ENCODE data around the gene TMEM186. TPM values are rescaled to one million over a fixed set of nuclear protein-coding genes. Genes with fewer than 3 reads are reported as not detected.

TMEM186 gene
- total RNA-seq, 1 donor from 2014 or later, result 14.2 TPM

DNA sequence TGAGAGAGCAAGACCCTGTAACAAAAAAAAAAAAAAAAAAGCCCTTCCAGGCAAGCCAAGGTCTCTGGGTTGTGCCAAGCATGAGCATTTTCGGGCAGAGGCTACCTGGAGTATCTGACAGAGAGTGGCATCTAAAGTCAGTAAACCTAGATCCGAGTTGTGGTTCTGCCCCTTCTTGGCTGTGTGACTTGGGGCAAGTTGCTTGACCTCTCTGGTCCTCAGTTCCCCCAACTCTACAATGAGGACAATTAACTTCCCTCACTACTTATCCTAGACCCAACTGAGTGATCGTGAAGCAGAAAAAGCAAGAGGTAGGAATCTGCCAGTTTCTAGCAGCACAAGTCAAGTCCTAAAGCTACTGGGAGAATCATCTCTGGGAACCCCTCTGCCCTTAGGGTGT, 34.4 kb downstream of the TMEM186 start:
- TF ChIP-seq, protein P1, sequence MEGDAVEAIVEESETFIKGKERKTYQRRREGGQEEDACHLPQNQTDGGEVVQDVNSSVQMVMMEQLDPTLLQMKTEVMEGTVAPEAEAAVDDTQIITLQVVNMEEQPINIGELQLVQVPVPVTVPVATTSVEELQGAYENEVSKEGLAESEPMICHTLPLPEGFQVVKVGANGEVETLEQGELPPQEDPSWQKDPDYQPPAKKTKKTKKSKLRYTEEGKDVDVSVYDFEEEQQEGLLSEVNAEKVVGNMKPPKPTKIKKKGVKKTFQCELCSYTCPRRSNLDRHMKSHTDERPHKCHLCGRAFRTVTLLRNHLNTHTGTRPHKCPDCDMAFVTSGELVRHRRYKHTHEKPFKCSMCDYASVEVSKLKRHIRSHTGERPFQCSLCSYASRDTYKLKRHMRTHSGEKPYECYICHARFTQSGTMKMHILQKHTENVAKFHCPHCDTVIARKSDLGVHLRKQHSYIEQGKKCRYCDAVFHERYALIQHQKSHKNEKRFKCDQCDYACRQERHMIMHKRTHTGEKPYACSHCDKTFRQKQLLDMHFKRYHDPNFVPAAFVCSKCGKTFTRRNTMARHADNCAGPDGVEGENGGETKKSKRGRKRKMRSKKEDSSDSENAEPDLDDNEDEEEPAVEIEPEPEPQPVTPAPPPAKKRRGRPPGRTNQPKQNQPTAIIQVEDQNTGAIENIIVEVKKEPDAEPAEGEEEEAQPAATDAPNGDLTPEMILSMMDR (conservative IDR thresholded peaks at IDR 0.05), result no peak
- no peaks in the 10 kb centered on the region for H3K27me3 Mint-ChIP-seq
- H3K36me3 Mint-ChIP-seq, result peaks cover 7% of the 10 kb centered on the region
- H3K4me1 Mint-ChIP-seq (ENCODE audit: unreplicated experiment), result no peaks in the 10 kb centered on the region
- no peak overlapping the region for H3K4me3 Mint-ChIP-seq
- no peak for DNase-seq (ENCODE audit: extremely low spot score, unreplicated experiment)
- no peak overlapping the region for H3K27ac Mint-ChIP-seq
- H3K9me3 Mint-ChIP-seq, result no peaks in the 10 kb centered on the region

DNA sequence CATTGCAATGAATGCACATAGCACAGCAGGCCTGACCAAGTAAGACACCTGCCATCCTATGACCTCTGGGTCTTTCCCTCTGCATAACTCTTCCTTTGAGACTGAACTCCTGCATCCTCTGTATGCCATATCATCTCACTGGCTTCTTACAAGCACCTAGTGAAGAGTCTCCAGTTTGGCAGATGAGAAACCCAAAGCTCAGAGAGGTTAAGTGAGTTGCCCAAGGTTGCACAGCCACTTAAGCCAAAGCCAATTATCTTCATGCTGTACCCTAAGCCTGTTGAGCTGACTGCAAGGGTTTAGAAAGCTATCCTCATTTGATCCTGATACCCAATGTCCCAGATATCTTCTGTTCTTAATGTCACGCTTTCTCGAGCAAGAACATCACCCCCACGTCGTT, 35.2 kb downstream of the TMEM186 start:
- Mint-ChIP-seq H3K4me1 (ENCODE audit: unreplicated experiment) (no peaks in the 10 kb centered on the region), H3K4me3 (no peak overlapping the region), H3K27me3 (no peaks in the 10 kb centered on the region), H3K27ac (no peak overlapping the region), H3K36me3 (peaks cover 7% of the 10 kb centered on the region), H3K9me3 (no peaks in the 10 kb centered on the region)
- DNase-seq (ENCODE audit: extremely low spot score, unreplicated experiment), result no peak
- TF ChIP-seq, protein P1 (conservative IDR thresholded peaks at IDR 0.05), result no peak

DNA sequence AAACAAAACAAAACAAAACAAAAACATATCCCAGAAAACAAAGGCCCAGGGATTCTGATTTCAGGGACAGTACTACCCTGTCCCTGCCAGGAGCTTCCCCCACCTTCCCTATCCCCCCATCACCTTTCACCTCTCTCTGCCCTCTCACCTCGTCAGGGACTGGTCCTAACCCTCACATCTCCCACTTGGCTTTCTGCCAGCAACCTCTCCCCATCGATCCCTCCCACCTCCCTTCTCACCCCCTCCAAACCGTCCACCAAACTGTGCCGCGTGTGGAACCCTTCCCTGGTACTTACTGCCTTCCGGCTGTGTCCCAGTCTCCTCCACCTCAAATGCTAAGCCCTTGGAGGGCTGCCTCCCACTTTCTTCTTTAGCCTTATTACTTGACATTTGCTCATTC, 36.4 kb downstream of the TMEM186 start:
- TF ChIP-seq, protein P1 (conservative IDR thresholded peaks at IDR 0.05), result no peak
- no peaks in the 10 kb centered on the region for H3K4me1 Mint-ChIP-seq (ENCODE audit: unreplicated experiment)
- no peaks in the 10 kb centered on the region for H3K27me3 Mint-ChIP-seq
- H3K36me3 Mint-ChIP-seq, result peaks cover 11% of the 10 kb centered on the region
- no peak overlapping the region for H3K4me3 Mint-ChIP-seq
- DNase-seq (ENCODE audit: extremely low spot score, unreplicated experiment), result no peak
- no peak overlapping the region for H3K27ac Mint-ChIP-seq
- no peaks in the 10 kb centered on the region for H3K9me3 Mint-ChIP-seq

DNA sequence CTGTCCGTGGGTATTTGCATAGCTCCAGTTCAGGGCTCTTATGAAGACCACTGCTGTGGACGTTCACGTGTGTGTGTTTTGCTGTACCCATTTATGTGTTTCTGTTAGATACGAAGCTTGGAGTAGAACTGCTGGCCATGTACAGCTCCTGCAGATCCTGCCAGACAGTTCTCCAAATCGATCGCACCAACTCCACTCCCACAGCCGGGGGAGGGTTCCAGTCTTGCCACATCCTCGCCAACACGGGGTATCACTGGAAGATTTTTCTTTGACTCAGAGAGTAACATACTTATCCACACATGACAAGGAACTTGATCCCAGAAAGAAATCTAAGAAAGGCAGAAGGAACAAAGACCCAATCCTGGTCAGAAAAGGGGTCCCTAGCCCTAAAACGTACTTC, 37.4 kb downstream of the TMEM186 start:
- Mint-ChIP-seq H3K4me3 (no peak overlapping the region), H3K9me3 (no peaks in the 10 kb centered on the region), H3K36me3 (peaks cover 8% of the 10 kb centered on the region), H3K27me3 (no peaks in the 10 kb centered on the region), H3K27ac (no peak overlapping the region), H3K4me1 (ENCODE audit: unreplicated experiment) (no peaks in the 10 kb centered on the region)
- TF ChIP-seq, protein P1 (conservative IDR thresholded peaks at IDR 0.05), result no peak
- DNase-seq (ENCODE audit: extremely low spot score, unreplicated experiment), result no peak

DNA sequence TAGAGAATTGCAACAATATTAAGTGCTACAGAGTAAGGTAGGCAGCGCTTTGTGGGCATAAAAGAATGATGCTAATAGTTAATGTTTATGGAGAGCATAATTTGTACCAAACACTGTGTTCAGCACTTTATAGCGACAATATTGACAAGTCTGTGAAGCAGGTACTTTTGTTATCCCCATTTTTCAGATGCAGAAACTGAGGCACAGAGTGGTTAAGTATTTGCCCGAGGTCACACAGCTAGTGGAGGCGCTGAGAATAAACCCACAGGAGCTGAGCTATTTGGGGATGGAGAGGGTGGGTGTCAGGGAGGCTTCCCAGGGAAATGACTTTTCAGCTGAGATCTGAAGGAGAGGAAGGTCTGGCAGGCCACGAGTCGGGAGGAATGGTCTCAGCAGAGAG, 39.4 kb downstream of the TMEM186 start:
- Mint-ChIP-seq H3K36me3 (peaks cover 11% of the 10 kb centered on the region), H3K27me3 (no peaks in the 10 kb centered on the region), H3K27ac (no peak overlapping the region), H3K9me3 (no peaks in the 10 kb centered on the region), H3K4me3 (no peak overlapping the region), H3K4me1 (ENCODE audit: unreplicated experiment) (no peaks in the 10 kb centered on the region)
- TF ChIP-seq, protein P1 (conservative IDR thresholded peaks at IDR 0.05), result no peak
- DNase-seq (ENCODE audit: extremely low spot score, unreplicated experiment), result no peak

DNA sequence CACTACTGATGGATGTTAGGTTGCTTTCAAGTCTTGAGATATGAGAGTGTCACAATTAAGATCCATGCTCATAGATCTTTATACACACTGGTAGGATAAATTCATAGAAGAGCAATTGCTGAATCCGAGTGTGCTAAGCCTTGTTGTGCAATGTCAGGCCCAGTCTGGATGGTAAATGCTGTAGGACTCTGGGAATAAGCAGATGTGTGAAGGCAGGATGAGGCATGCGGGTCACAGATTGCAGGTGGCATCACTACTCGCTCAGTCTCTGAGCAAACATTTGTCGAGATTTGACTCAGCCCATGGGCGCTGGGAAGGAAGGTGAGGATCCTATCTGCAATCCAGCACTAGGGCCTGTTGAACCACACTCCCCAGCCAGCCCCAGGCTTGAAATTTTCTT, 40.7 kb downstream of the TMEM186 start:
- TF ChIP-seq, protein P1 (conservative IDR thresholded peaks at IDR 0.05), result no peak
- no peak overlapping the region for H3K27ac Mint-ChIP-seq
- no peaks in the 10 kb centered on the region for H3K4me1 Mint-ChIP-seq (ENCODE audit: unreplicated experiment)
- no peaks in the 10 kb centered on the region for H3K27me3 Mint-ChIP-seq
- DNase-seq (ENCODE audit: extremely low spot score, unreplicated experiment), result no peak
- H3K36me3 Mint-ChIP-seq, result peaks cover 8% of the 10 kb centered on the region
- H3K4me3 Mint-ChIP-seq, result no peak overlapping the region
- H3K9me3 Mint-ChIP-seq, result no peaks in the 10 kb centered on the region
